Neural progenitor cell (in vitro differentiated cells): ENCODE measurements around the gene BIRC6. TPM values are rescaled to one million over a fixed set of nuclear protein-coding genes. Genes with fewer than 3 reads are reported as not detected.

ENCODE experiments used
- DNase-seq: peaks from one replicate; pipeline ENCODE4 v3.0.0-alpha.2; 2016; ENCODE audit warnings: low spot score
- H2AFZ ChIP-seq: fragments of 200-600 bp; sonication (generic); replicated peaks from 2 replicates; pipeline ENCODE4 v1.6.1; 2016; ENCODE audit warnings: antibody characterized with exemption
- H3F3A ChIP-seq: fragments of 200-600 bp; sonication (generic); 2 replicates; pipeline ENCODE4 v1.6.1; 2016; ENCODE audit warnings: antibody characterized with exemption, low read depth
- H3K27ac ChIP-seq: fragments of 200-600 bp; sonication (generic); 2 replicates; pipeline ENCODE4 v1.5.1; 2016; ENCODE audit warnings: mild to moderate bottlenecking
- H3K27me3 ChIP-seq: fragments of 200-600 bp; sonication (generic); 2 replicates; pipeline ENCODE4 v1.6.1; 2016; ENCODE audit warnings: mild to moderate bottlenecking, moderate library complexity
- H3K36me3 ChIP-seq: fragments of 200-600 bp; sonication (generic); 2 replicates; pipeline ENCODE4 v1.5.1; 2016
- H3K4me1 ChIP-seq: fragments of 200-600 bp; sonication (generic); 2 replicates; pipeline ENCODE4 v1.6.1; 2016; ENCODE audit warnings: mixed run types
- H3K4me2 ChIP-seq: fragments of 200-600 bp; sonication (generic); 2 replicates; pipeline ENCODE4 v1.6.1; 2016
- H3K4me3 ChIP-seq: fragments of 200-600 bp; sonication (generic); 2 replicates; pipeline ENCODE4 v1.5.1; 2016
- H3K79me2 ChIP-seq: fragments of 200-600 bp; sonication (generic); 2 replicates; pipeline ENCODE4 v1.6.1; 2016; ENCODE audit warnings: low read depth
- H3K9ac ChIP-seq: fragments of 200-600 bp; sonication (generic); 2 replicates; pipeline ENCODE4 v1.6.1; 2016
- H3K9me3 ChIP-seq: fragments of 200-600 bp; sonication (generic); 2 replicates; pipeline ENCODE4 v1.5.1; 2016; ENCODE audit warnings: low read depth
- H4K20me1 ChIP-seq: fragments of 200-600 bp; sonication (generic); 2 replicates; pipeline ENCODE4 v1.6.1; 2016; ENCODE audit warnings: low read depth
- H3K27ac Mint-ChIP-seq: 3 replicates; pipeline ENCODE4 v1.8.0; 2021; ENCODE audit warnings: mixed read lengths
- H3K27me3 Mint-ChIP-seq: 2 replicates; pipeline ENCODE4 v1.8.0; 2022; ENCODE audit warnings: low read depth, mild to moderate bottlenecking, inconsistent platforms, moderate library complexity, mixed read lengths; ENCODE audit not compliant: insufficient read depth
- H3K36me3 Mint-ChIP-seq: 3 replicates; pipeline ENCODE4 v1.8.0; 2021; ENCODE audit warnings: mixed read lengths
- H3K4me1 Mint-ChIP-seq: 3 replicates; pipeline ENCODE4 v1.8.0; 2021; ENCODE audit warnings: mixed read lengths
- H3K4me3 Mint-ChIP-seq: 3 replicates; pipeline ENCODE4 v1.8.0; 2021; ENCODE audit warnings: mild to moderate bottlenecking, moderate library complexity, mixed read lengths
- H3K9me3 Mint-ChIP-seq: 3 replicates; pipeline ENCODE4 v1.8.0; 2020; ENCODE audit warnings: mixed read lengths
- EZH2 ChIP-seq: fragments of 200-600 bp; sonication (generic); IDR thresholded peaks from 2 replicates; pipeline ENCODE4 v1.6.1; 2017; ENCODE audit warnings: antibody characterized with exemption, mild to moderate bottlenecking, moderate library complexity
- EZH2phosphoT487 ChIP-seq: fragments of 200-600 bp; sonication (generic); IDR thresholded peaks from 2 replicates; pipeline ENCODE4 v1.6.1; 2017; ENCODE audit warnings: antibody characterized with exemption
- total RNA-seq: library from RNA; depleted of rRNA; stranded (reverse); fragments of >200 nt; gene quantifications from 2 replicates; pipeline ENCODE4 v1.2.3, GENCODE V29; 2015; ENCODE audit warnings: low replicate concordance
- TF ChIP-seq, protein P1 (sequence below): fragments of 200-600 bp; sonication (generic); IDR thresholded peaks from 2 replicates; pipeline ENCODE4 v1.5.1; 2017; ENCODE audit warnings: antibody characterized with exemption, mild to moderate bottlenecking

The BIRC6 gene
- total RNA-seq, 1 donor from 2014 or later = 105 TPM

DNA sequence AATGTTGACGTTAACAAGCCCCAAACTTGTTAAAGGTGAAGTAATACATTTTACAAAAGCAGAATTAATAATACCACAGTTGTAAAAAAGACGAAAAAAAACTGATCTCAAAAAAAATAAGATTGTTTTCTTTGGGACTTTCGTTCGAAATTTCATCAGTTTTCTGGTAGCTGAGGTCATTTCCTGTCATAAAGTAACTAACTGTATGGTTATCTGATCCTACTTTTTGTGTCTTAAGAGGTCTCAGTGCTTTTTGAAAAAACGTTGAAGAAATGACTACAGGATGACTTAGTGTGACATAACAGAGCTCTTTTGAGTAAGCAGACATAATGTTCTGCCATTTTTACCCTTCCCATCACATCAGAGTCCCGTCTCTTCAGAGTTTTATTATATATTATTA lies 79.3 kb downstream of the BIRC6 start:
- Mint-ChIP-seq H3K4me3 (no peak overlapping the region), H3K27ac (no peak overlapping the region), H3K9me3 (no peaks in the 10 kb centered on the region), H3K4me1 (no peaks in the 10 kb centered on the region), H3K27me3 (peaks cover 2% of the 10 kb centered on the region), H3K36me3 (peaks cover 24% of the 10 kb centered on the region)
- H3K27me3 ChIP-seq = no peaks in the 10 kb centered on the region
- H3K9me3 ChIP-seq = no peaks in the 10 kb centered on the region
- H3K4me3 ChIP-seq = no peak overlapping the region
- no peaks in the 10 kb centered on the region for H4K20me1 ChIP-seq
- H2AFZ ChIP-seq = no peak overlapping the region
- H3K27ac ChIP-seq = no peak overlapping the region
- no peak for TF ChIP-seq EZH2
- TF ChIP-seq, protein P1, sequence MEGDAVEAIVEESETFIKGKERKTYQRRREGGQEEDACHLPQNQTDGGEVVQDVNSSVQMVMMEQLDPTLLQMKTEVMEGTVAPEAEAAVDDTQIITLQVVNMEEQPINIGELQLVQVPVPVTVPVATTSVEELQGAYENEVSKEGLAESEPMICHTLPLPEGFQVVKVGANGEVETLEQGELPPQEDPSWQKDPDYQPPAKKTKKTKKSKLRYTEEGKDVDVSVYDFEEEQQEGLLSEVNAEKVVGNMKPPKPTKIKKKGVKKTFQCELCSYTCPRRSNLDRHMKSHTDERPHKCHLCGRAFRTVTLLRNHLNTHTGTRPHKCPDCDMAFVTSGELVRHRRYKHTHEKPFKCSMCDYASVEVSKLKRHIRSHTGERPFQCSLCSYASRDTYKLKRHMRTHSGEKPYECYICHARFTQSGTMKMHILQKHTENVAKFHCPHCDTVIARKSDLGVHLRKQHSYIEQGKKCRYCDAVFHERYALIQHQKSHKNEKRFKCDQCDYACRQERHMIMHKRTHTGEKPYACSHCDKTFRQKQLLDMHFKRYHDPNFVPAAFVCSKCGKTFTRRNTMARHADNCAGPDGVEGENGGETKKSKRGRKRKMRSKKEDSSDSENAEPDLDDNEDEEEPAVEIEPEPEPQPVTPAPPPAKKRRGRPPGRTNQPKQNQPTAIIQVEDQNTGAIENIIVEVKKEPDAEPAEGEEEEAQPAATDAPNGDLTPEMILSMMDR = no peak
- no peak for TF ChIP-seq EZH2phosphoT487
- H3K36me3 ChIP-seq = peaks cover 14% of the 10 kb centered on the region
- H3K79me2 ChIP-seq = peaks cover 8% of the 10 kb centered on the region
- no peaks in the 10 kb centered on the region for H3F3A ChIP-seq
- no peaks in the 10 kb centered on the region for H3K4me1 ChIP-seq
- no peak overlapping the region for H3K9ac ChIP-seq
- H3K4me2 ChIP-seq = no peak overlapping the region
- no peak for DNase-seq

GRCh38 chr2:32442020-32442467 lies 85.2 kb downstream of the BIRC6 start:
- no peaks in the 10 kb centered on the region for H3K4me1 ChIP-seq
- TF ChIP-seq EZH2 (no peak), EZH2phosphoT487 (no peak)
- TF ChIP-seq, protein P1 = no peak
- no peaks in the 10 kb centered on the region for H3F3A ChIP-seq
- H3K36me3 Mint-ChIP-seq = peaks cover 44% of the 10 kb centered on the region
- no peak overlapping the region for H2AFZ ChIP-seq
- peaks cover 4% of the 10 kb centered on the region for H3K4me1 Mint-ChIP-seq
- DNase-seq = no peak
- no peaks in the 10 kb centered on the region for H3K79me2 ChIP-seq
- H3K27ac Mint-ChIP-seq = no peak overlapping the region
- H3K9me3 Mint-ChIP-seq = no peaks in the 10 kb centered on the region
- H3K4me3 ChIP-seq = no peak overlapping the region
- H4K20me1 ChIP-seq = no peaks in the 10 kb centered on the region
- peaks cover 2% of the 10 kb centered on the region for H3K27me3 Mint-ChIP-seq
- H3K9ac ChIP-seq = no peak overlapping the region
- no peaks in the 10 kb centered on the region for H3K27me3 ChIP-seq
- no peak overlapping the region for H3K4me3 Mint-ChIP-seq
- H3K27ac ChIP-seq = no peak overlapping the region
- no peak overlapping the region for H3K4me2 ChIP-seq
- no peaks in the 10 kb centered on the region for H3K9me3 ChIP-seq
- H3K36me3 ChIP-seq = peaks cover 33% of the 10 kb centered on the region

DNA sequence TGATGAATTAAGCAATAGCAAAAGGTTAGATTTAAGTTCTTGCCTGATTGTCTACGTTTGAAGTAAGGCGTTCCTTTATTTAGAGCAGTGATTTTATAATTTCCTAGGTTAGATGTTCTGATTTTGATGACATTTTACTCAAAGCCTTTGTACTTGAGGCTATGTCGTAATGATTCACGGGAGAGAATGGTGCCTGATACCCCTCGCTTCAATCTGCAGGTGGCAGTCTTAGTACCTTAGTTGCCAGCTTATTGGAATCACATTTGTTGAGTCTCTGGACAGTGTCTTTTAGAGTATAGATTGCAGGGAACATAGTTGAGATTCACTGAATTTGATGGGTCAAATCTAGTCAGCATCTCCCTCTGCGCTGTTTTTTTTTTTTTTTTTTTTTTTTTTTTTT lies 89.5 kb downstream of the BIRC6 start:
- TF ChIP-seq, protein P1 = peak; percentile 17
- TF ChIP-seq EZH2phosphoT487 (no peak), EZH2 (no peak)
- Histone ChIP-seq H3K27ac (no peak overlapping the region), H3K27me3 (no peaks in the 10 kb centered on the region), H3K79me2 (no peaks in the 10 kb centered on the region), H3F3A (no peaks in the 10 kb centered on the region), H3K36me3 (peaks cover 29% of the 10 kb centered on the region), H4K20me1 (no peaks in the 10 kb centered on the region), H2AFZ (no peak overlapping the region), H3K9ac (no peak overlapping the region), H3K4me1 (no peaks in the 10 kb centered on the region), H3K4me3 (no peak overlapping the region), H3K4me2 (no peak overlapping the region), H3K9me3 (no peaks in the 10 kb centered on the region)
- DNase-seq = peak; percentile 9
- Mint-ChIP-seq H3K27me3 (no peaks in the 10 kb centered on the region), H3K4me1 (peaks cover 4% of the 10 kb centered on the region), H3K4me3 (no peak overlapping the region), H3K36me3 (peaks cover 41% of the 10 kb centered on the region), H3K27ac (no peak overlapping the region), H3K9me3 (no peaks in the 10 kb centered on the region)
